ENCODE data around the gene DND1. TPM values are rescaled to one million over a fixed set of nuclear protein-coding genes. Genes with fewer than 3 reads are reported as not detected.
"Not testable (repeated sequence)": the region's sequence is repeated elsewhere in the genome, so short reads cannot be mapped to it uniquely, and the experiment has no call there.

The DND1 gene
- total and polyA plus RNA-seq, 12 donors: 0.18 to 3.6 (median 0.55) TPM

DNA sequence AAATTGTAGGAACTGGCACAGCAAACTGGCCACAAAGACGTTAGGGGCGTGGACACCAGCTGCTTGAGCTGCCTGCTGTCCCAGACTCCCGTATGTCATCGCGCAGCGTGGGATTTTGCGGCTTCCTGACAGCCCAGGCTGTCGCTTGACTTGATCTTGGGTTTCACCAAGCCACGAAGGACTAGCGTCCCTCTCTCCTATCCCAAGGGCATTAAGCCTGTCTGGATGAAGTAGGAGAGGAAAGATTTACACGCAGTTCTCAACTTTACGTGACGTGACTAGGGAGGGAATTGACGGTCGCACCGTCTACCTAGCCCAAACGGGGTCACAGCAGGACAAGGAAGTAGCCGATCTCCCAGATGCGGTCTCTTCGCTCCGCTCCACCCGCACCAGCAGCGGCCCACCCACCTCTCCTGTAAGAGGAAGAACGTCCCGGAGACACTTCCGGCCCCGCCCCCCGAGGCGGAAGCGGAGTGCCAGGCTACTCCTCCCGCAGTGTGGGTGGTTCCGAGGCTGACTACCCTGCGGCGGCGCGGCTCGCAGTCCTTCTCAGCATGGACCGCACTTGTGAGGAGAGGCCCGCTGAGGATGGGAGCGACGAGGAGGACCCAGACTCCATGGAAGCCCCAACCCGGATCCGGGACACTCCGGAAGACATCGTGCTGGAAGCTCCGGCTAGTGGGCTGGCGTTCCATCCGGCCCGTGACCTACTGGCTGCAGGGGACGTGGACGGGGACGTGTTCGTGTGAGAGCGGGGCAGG is 8.8 kb downstream of the DND1 start, which contains the start of gene WDR55:
TSS of gene WDR55 (plus strand) at position 546 of the 761 bp plus-strand sequence. CDS start at position 555, 9 bp downstream.
- H3K36me3 ChIP-seq (replicated peaks in 1 of 2): peaks cover 0 to 58% of the 10 kb centered on the region in 2 donors
- H3K4me3 ChIP-seq: peak within 1 kb of the TSS; percentile 57 to 92 (median 74)
- 0% methylated on average over 25 to 54 of the region's 54 CpGs for WGBS, 4 donors
- intact Hi-C loops (cut with DNase I): no loop called here
- peak; percentile 95 to 98 (median 97) for DNase-seq
- H3K4me1 ChIP-seq (replicated peaks in 1 of 2): peaks cover 10 to 21% of the 10 kb centered on the region in 2 donors
- H3K9me3 ChIP-seq (replicated peaks in 1 of 3): no peaks in the 10 kb centered on the region
- H3K27ac ChIP-seq: peak within 1 kb of the TSS; percentile 57 to 98 (median 92)
- no peaks in the 10 kb centered on the region for H3K27me3 ChIP-seq
- peak; percentile 34 to 77 for TF ChIP-seq POLR2A (IDR thresholded peaks at IDR 0.05)
- TF ChIP-seq, protein P1, sequence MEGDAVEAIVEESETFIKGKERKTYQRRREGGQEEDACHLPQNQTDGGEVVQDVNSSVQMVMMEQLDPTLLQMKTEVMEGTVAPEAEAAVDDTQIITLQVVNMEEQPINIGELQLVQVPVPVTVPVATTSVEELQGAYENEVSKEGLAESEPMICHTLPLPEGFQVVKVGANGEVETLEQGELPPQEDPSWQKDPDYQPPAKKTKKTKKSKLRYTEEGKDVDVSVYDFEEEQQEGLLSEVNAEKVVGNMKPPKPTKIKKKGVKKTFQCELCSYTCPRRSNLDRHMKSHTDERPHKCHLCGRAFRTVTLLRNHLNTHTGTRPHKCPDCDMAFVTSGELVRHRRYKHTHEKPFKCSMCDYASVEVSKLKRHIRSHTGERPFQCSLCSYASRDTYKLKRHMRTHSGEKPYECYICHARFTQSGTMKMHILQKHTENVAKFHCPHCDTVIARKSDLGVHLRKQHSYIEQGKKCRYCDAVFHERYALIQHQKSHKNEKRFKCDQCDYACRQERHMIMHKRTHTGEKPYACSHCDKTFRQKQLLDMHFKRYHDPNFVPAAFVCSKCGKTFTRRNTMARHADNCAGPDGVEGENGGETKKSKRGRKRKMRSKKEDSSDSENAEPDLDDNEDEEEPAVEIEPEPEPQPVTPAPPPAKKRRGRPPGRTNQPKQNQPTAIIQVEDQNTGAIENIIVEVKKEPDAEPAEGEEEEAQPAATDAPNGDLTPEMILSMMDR (IDR thresholded peaks at IDR 0.05): no peak

DNA sequence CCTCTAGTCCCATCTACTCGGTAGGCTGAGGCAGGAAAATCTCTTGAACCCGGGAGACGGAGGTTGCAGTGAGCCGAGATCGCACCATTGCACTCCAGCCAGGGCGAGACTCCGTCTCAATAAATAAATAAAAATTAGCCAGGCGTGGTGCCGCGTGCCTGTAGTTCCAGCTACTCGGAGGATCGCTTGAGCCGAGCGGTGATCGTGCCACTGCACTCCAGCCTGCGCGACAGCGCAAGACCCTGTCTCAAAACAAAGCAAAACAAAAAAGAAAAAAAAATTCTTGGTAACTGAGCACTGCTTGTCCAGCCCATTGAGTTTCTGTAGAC is 9.4 kb downstream of the DND1 start:
- H3K4me3 ChIP-seq: peak overlapping the region; percentile 57 to 92 (median 74)
- H3K9me3 ChIP-seq (replicated peaks in 1 of 3): no peaks in the 10 kb centered on the region
- H3K27ac ChIP-seq: peak overlapping the region; percentile 57 to 98 (median 92)
- TF ChIP-seq, protein P1 (IDR thresholded peaks at IDR 0.05): no peak
- no peak for TF ChIP-seq POLR2A (IDR thresholded peaks at IDR 0.05)
- 6 to 32% (median 9%) methylated on average over 18 of the region's 18 CpGs for WGBS, 4 donors
- H3K4me1 ChIP-seq (replicated peaks in 1 of 2): peaks cover 10 to 21% of the 10 kb centered on the region in 2 donors
- H3K36me3 ChIP-seq (replicated peaks in 1 of 2): peaks cover 0 to 58% of the 10 kb centered on the region in 2 donors
- intact Hi-C loops (cut with DNase I): no loop called here
- no peaks in the 10 kb centered on the region for H3K27me3 ChIP-seq
- DNase-seq: no peak

DNA sequence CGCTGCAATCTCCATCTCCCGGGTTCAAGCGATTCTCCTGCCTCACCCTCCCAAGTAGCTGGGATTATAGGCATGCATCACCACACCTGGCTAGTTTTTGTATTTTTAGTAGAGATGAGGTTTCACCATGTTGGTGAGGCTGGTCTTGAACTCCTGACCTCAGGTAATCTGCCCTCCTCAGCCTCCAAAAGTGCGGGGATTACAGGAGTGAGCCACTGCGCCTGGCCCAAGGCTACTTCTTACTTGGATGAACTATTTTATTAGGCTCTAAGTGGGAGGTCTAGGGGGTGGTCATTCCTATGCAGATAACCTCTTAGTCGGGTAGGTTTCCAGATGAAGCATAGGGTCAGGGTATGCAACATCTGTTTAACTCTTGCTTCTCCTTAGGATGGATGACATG is 13.0 kb downstream of the DND1 start:
- DNase-seq; H3K4me3 ChIP-seq; H3K4me1 ChIP-seq (replicated peaks in 1 of 2); H3K9me3 ChIP-seq (replicated peaks in 1 of 3); H3K27me3 ChIP-seq; H3K27ac ChIP-seq; intact Hi-C loops (cut with DNase I): not testable (repeated sequence)
- WGBS, 4 donors: 82 to 90% (median 88%) methylated on average over 6 of the region's 6 CpGs
- peaks cover 0 to 81% of the 10 kb centered on the region in 2 donors for H3K36me3 ChIP-seq (replicated peaks in 1 of 2)

DNA sequence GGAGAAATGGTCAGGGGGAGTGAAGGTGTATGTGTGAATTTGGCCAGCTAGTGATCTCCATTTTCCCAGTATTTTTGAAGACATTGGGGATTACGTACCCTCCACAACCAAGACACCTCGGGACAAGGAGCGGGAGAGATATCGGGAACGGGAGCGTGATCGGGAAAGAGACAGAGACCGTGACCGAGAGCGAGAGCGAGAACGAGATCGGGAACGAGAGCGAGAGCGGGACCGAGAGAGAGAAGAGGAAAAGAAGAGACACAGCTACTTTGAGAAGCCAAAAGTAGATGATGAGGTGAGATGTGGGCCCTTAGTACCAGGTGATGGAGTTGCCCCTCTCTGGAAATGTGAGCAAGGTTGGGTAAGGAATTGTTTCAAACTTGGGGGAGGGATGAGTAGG is 14.5 kb downstream of the DND1 start:
- Histone ChIP-seq H3K4me3 (no peak overlapping the region), H3K4me1 (replicated peaks in 1 of 2) (peaks cover 0 to 5% of the 10 kb centered on the region in 2 donors), H3K27me3 (no peaks in the 10 kb centered on the region), H3K36me3 (replicated peaks in 1 of 2) (peaks cover 0 to 96% of the 10 kb centered on the region in 2 donors), H3K9me3 (replicated peaks in 1 of 3) (no peaks in the 10 kb centered on the region), H3K27ac (no peak overlapping the region)
- TF ChIP-seq POLR2A (IDR thresholded peaks at IDR 0.05): no peak
- TF ChIP-seq, protein P1 (IDR thresholded peaks at IDR 0.05): no peak
- intact Hi-C loops (cut with DNase I): no loop called here
- DNase-seq: no peak
- WGBS, 4 donors: 93 to 98% (median 97%) methylated on average over 17 of the region's 17 CpGs

Measured in adrenal gland (tissue), 12 donors.